Gastroesophageal sphincter (tissue), 4 donors: ENCODE results near the gene GSC2. TPM values are rescaled to one million over a fixed set of nuclear protein-coding genes. Genes with fewer than 3 reads are reported as not detected.

Source experiments
- ATAC-seq: fragments of 150-250 bp; one replicate; pipeline ENCODE4 v1.9.1; 2016; ENCODE audit warnings: mild to moderate bottlenecking, moderate library complexity
- H3K27ac ChIP-seq, 4 donors: fragments of 200-600 bp; sonication (generic) in 3 of 4; 1 replicate in 3 of 4; 2 replicates in 1 of 4; pipeline ENCODE4 v1.5.1; 2016 to 2019
- H3K27me3 ChIP-seq: fragments of 200-600 bp; sonication (generic); one replicate; pipeline ENCODE4 v1.5.1; 2019
- H3K36me3 ChIP-seq, 2 donors: fragments of 200-600 bp; sonication (generic); one replicate each; pipeline ENCODE4 v1.5.1; 2019; ENCODE audit warnings: control low read depth in 1 of 2
- H3K4me1 ChIP-seq, 3 donors: fragments of 200-600 bp; sonication (generic); 1 replicate in 2 of 3; 2 replicates in 1 of 3; pipeline ENCODE4 v1.5.1; 2016 to 2019; ENCODE audit warnings: control low read depth in 2 of 3
- H3K4me3 ChIP-seq, 2 donors: fragments of 200-600 bp; sonication (generic); one replicate each; pipeline ENCODE4 v1.5.1; 2019; ENCODE audit warnings: mild to moderate bottlenecking in 1 of 2, moderate library complexity in 1 of 2
- H3K9me3 ChIP-seq, 3 donors: fragments of 200-600 bp; sonication (generic); one replicate each; pipeline ENCODE4 v1.5.1; 2017 to 2019; ENCODE audit warnings: control low read depth in 2 of 3
- CTCF ChIP-seq, 4 experiments: fragments of 200-600 bp in 2 of 4; fragments of 450-650 bp in 2 of 4; sonication (generic) in 1 of 4; IDR thresholded peaks; one replicate each; pipeline ENCODE4 v1.5.1; 2017 to 2019; ENCODE audit warnings: antibody characterized with exemption in 4 of 4, mild to moderate bottlenecking in 2 of 4, moderate library complexity in 2 of 4
- EP300 ChIP-seq: sonication (generic); formaldehyde crosslinking; IDR thresholded peaks from one replicate; pipeline ENCODE4 v1.6.1; 2017; ENCODE audit warnings: antibody characterized with exemption, mild to moderate bottlenecking
- POLR2A ChIP-seq, 2 donors: fragments of 450-650 bp; IDR thresholded peaks; one replicate each; pipeline ENCODE4 v1.6.1; 2017; ENCODE audit warnings: antibody characterized with exemption in 2 of 2, mild to moderate bottlenecking in 2 of 2, moderate library complexity in 1 of 2
- POLR2AphosphoS5 ChIP-seq: sonication (generic); formaldehyde crosslinking; IDR thresholded peaks from one replicate; pipeline ENCODE4 v1.6.1; 2017; ENCODE audit warnings: antibody characterized with exemption
- WGBS, 2 donors: methylation state at CpG; one replicate each; pipeline ENCODE4 v1.1.5; 2018; ENCODE audit warnings: low coverage in 1 of 2; 5-methylcytosine and 5-hydroxymethylcytosine counted together
- total RNA-seq, 4 donors: library from RNA; depleted of rRNA; stranded (reverse); fragments of >200 nt; gene quantifications; one replicate each; pipeline ENCODE4 v1.1.0, GENCODE V29; 2016

GSC2 gene
- total RNA-seq, 4 donors from 2014 or later = not detected

DNA sequence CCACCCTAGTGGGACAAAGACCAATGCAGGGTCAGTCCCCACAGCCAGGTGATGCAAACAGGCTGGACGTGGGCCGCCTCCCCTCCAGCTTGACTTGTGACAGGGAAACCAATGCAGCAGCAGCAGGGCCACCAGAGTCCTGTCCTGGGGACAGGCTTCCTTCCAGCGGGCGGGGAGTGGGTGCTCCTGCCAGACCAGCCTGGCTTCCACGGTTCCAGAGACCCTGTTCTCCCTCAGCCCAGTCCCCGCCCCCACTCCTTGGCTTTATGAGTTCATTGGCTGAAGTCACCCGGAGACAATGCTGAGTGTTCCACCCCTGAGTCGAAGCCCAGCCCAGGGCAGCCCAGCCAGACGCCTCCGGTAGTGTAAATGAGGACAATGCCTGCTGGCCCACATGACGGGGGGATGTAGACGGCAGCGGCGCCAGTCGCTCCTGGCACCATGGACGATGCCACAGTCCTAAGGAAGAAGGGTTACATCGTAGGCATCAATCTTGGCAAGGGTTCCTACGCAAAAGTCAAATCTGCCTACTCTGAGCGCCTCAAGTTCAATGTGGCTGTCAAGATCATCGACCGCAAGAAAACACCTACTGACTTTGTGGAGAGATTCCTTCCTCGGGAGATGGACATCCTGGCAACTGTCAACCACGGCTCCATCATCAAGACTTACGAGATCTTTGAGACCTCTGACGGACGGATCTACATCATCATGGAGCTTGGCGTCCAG is 19.0 kb downstream of the GSC2 start, which contains the start of gene TSSK2:
Gene TSSK2 (plus strand): TSS at position 350 of the 726 bp plus-strand sequence. CDS start 92 bp downstream, at position 442.
- H3K27me3 ChIP-seq = no peaks in the 10 kb centered on the region
- no peaks in the 10 kb centered on the region for H3K4me1 ChIP-seq
- WGBS, 2 donors = 93 to 100% methylated on average over 2 to 8 of the region's 27 CpGs
- H3K36me3 ChIP-seq = peaks cover 0 to 48% of the 10 kb centered on the region in 2 donors
- no peaks in the 10 kb centered on the region for H3K9me3 ChIP-seq
- no peak within 1 kb of the TSS for H3K4me3 ChIP-seq
- no peak within 1 kb of the TSS for H3K27ac ChIP-seq
- TF ChIP-seq CTCF (IDR thresholded peaks at IDR 0.05) (no peak), POLR2A (IDR thresholded peaks at IDR 0.05) (no peak), POLR2AphosphoS5 (no peak), EP300 (no peak)
- ATAC-seq = no peak

- no peak for ATAC-seq
- 83% methylated on average over 5 of the region's 8 CpGs; no CpG with 5 or more reads in 1 of the 2 donors for WGBS, 2 donors
- no peak overlapping the region for H3K27ac ChIP-seq
Measured at GRCh38 chr22:19129871-19130270, 20.2 kb downstream of the GSC2 start.

GRCh38 chr22:19128946-19129727 is 21.0 kb downstream of the GSC2 start:
- Histone ChIP-seq H3K4me1 (no peaks in the 10 kb centered on the region), H3K9me3 (no peaks in the 10 kb centered on the region), H3K27me3 (no peaks in the 10 kb centered on the region), H3K36me3 (peaks cover 0 to 29% of the 10 kb centered on the region in 2 donors), H3K27ac (no peak overlapping the region), H3K4me3 (no peak overlapping the region)
- 83 to 100% methylated on average over 1 to 2 of the region's 7 CpGs for WGBS, 2 donors
- TF ChIP-seq POLR2AphosphoS5 (no peak), CTCF (IDR thresholded peaks at IDR 0.05) (no peak), EP300 (no peak), POLR2A (IDR thresholded peaks at IDR 0.05) (no peak)
- no peak for ATAC-seq

More at GRCh38 chr22:19129871-19130270, 20.2 kb downstream of the GSC2 start:
- no peaks in the 10 kb centered on the region for H3K4me1 ChIP-seq
- H3K27me3 ChIP-seq = no peaks in the 10 kb centered on the region
- no peaks in the 10 kb centered on the region for H3K9me3 ChIP-seq
- TF ChIP-seq EP300 = no peak
- TF ChIP-seq POLR2A (IDR thresholded peaks at IDR 0.05) = no peak
- no peak for TF ChIP-seq CTCF (IDR thresholded peaks at IDR 0.05)
- no peak for TF ChIP-seq POLR2AphosphoS5
- no peak overlapping the region for H3K4me3 ChIP-seq
- H3K36me3 ChIP-seq = peaks cover 0 to 36% of the 10 kb centered on the region in 2 donors

- Histone ChIP-seq H3K4me1 (peaks cover 0 to 5% (median 2%) of the 10 kb centered on the region in 3 donors), H3K9me3 (no peaks in the 10 kb centered on the region), H3K4me3 (no peak overlapping the region), H3K27ac (no peak overlapping the region), H3K36me3 (peaks cover 0 to 17% of the 10 kb centered on the region in 2 donors), H3K27me3 (no peaks in the 10 kb centered on the region)
- no peak for ATAC-seq
- TF ChIP-seq EP300 (no peak), POLR2A (IDR thresholded peaks at IDR 0.05) (no peak), CTCF (IDR thresholded peaks at IDR 0.05) (no peak)
- 50 to 100% methylated on average over 1 of the region's 7 CpGs for WGBS, 2 donors
Measured at GRCh38 chr22:19128009-19128401, 22.1 kb downstream of the GSC2 start.
